ENCODE data around the gene TBC1D9B.
"Not testable (repeated sequence)": the region's sequence is repeated elsewhere in the genome, so short reads cannot be mapped to it uniquely, and the experiment has no call there.

Gene TBC1D9B

GRCh38 chr5:179836225-179837019 is 71.3 kb downstream of the TBC1D9B start:
- no peak for DNase-seq

DNA sequence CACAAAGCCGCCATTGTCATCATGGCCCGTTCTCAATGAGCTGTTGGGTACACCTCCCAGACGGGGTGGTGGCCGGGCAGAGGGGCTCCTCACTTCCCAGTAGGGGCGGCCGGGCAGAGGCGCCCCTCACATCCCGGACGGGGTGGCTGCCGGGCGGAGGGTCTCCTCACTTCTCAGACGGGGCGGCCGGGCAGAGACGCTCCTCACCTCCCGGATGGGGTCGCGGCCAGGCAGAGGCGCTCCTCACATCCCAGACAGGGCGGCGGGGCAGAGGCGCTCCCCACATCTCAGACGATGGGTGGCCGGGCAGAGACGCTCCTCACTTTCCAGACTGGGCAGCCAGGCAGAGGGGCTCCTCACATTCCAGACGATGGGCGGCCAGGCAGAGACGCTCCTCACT is 72.8 kb downstream of the TBC1D9B start:
- DNase-seq = not testable (repeated sequence)

DNA sequence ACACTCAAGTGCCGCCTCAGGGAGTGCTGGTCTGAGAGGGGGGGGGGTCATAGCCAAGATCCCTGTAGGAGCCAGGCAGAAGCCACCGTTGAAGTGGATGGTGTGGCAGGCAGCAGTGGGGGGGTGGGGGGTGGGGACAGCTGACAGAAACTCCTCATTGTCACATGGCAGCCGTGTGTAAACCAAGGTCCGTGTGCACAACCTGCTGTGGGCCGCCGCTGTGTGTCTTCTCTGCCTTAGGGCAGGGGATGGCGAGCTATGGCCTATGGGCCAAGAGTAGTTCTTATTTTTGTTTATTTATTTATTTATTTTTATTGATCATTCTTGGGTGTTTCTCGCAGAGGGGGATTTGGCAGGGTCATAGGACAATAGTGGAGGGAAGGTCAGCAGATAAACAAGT is 73.6 kb downstream of the TBC1D9B start:
- no peak for DNase-seq

- no peak for DNase-seq
Observed at GRCh38 chr5:179833709-179834070, 74.0 kb downstream of the TBC1D9B start.

GRCh38 chr5:179833056-179833708 is 74.5 kb downstream of the TBC1D9B start:
- DNase-seq = no peak

- DNase-seq = no peak
Observed at GRCh38 chr5:179832039-179832745, 75.5 kb downstream of the TBC1D9B start.

DNA sequence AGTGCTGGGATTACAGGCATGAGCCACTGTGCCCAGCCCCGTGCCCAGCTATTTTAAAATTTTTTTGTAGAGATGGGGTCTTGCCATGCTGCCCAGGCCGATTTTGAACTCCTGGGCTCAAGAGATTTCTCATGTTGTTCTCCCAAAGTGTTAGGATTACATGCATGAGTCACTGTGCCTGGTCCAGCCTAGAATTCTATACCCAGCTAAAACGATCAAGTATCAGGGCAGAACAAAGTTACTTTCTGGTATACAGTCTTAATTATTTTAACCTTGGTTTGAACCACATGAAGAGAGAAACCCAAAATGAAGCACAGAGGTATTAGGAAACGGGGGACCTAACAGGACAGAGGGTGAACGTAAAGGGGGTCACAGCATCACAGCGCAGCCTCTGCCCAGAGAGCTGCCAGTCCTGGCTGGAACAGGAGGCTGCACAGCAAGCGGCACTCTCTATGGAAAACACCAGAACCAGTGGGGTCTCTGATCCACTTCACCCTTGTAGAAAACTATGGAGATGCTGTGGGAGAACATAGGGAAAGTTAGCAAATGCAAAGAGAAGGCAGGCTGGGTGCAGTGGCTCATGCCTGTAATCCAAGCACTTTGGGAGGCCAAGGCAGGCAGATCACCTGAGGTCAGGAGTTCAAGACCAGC is 76.8 kb downstream of the TBC1D9B start:
- DNase-seq = no peak

GRCh38 chr5:179829732-179830435 is 77.8 kb downstream of the TBC1D9B start:
- DNase-seq = no peak

- no peak for DNase-seq
Observed at GRCh38 chr5:179828756-179829421, 78.8 kb downstream of the TBC1D9B start.

DNA sequence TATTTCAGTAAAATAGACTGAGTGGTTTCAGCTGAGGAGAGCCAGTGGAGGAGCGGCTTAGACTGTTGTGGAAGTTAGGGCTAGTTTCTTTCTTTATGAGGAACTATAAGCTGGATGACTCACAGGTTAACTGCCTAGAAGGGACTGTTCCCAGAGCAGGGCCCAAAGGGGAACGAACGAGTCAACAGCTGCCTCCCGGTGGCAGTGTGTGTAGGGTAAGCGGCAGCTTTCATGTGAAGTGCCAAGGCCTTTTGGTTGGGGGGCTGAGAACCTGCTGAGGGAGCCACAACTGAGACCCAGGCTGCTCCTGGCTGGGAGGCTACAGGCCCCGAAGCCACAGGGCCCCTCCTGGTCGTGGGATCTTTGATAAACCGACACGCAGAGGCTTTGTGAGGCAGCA is 80.0 kb downstream of the TBC1D9B start:
- no peak for DNase-seq

DNA sequence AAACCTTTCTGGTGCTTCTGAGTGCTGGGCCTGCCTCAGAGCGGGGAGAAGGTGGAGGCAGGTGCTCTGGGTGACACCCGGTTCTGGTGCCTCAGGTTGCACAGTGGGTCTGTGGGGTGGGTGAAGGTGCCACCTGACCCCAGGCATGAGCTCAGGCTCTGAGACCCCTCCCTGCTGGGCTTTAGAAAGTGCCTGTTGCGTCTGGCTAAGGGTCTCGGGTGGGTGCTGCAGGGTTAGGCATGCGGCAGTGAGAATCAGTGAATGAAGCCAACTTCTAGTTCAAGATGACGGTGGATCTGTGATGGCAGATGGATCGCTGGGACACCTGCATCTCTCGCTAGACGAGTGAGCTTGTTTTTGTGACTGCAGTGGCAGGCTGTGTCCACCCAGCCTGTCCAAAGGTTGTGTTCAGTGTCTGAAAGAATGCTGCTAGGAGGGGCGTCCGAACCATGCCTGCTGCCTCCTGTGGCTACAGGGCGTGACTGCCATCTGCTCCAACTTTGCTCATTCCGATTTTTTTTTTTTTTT is 82.0 kb downstream of the TBC1D9B start:
- no peak for DNase-seq

DNA sequence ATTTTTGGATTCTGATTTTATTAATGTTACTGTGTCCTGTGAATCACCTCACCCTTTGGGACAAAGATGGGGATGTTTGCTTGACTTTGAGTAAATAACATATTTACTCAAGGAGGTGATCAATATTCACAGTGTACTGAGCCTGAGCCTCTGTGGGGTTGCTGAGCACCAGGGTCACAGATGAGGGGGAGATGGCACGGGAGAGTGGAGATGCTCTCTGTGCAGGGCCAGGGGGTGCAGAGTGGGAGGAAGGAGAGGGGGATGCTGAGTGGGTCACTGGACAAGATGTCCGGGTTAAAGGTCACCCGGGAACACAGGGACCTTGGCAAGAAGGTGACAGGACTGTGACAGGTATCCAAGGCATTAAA is 83.0 kb downstream of the TBC1D9B start:
- DNase-seq = no peak

DNA sequence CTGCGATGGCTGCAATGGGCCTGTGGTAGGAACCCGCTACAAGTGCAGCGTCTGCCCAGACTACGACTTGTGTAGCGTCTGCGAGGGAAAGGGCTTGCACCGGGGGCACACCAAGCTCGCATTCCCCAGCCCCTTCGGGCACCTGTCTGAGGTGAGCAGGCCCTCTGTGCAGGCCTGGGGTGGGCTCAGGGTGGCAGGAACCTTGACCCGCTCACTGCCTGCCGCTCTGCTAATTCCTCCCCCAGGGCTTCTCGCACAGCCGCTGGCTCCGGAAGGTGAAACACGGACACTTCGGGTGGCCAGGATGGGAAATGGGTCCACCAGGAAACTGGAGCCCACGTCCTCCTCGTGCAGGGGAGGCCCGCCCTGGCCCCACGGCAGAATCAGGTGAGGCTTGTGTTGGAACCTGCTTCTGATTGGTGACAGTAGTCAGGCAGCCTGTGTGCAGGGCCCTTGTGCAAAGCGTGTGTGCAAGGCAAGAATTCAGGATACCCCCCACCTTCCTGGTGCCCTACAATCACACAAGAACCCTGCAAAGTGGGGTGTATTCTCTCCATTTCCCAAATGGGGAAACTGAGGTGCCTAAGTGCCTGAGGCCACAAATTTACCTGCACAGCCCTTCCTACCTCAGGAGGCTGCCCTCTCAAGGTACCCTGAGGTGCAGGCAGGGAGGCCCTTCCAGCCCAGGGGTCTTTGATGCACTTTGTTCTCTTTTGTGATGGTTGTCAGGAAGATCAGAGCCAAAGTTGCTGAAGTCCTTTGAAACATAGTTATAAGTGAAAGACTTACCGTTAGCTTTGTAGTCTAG is 83.6 kb downstream of the TBC1D9B start:
- no peak for DNase-seq

DNA sequence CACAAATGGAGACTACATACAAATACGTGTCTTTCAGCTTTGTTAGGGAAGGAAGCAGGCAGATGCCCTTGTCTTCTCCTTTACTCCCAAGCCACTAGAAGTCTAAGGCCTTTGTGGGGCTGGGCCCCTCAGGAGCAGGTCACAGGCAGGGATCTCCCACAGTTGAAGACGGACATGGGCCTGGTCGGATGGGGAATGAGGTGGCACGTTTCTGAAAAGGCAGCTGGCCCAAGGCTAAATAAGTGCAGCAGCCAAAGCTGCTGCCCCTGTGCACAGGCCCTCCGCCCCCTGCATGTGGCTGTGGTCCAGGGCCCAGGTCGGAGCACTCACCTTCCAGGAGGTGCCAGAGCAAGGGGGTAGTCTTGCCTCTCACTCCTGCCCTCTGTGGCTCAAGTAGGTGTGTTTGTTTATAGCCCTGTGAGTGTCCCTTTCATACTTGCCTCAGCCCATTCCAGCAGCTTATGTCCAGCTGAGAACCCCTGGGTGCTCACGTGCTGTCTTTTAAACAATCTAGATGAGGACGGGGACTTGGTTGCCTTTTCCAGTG is 85.2 kb downstream of the TBC1D9B start:
- DNase-seq = no peak

DNA sequence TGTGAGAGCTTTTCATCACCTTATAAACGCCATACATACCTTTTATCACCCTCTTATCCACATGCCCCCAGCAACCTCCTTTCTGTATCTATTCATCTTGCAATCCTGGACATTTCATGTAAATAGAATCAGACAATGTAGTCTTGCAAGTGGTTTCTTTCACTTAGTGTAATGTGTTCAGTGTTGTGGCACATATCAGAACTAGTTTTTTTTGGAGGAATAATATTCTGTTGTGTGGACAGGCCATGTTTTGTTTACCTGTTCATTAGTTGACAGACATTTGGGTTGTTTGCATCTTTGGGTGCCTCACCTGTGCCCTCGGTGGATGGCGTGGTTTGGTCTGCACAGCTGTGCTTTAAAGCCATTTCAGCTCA is 85.7 kb downstream of the TBC1D9B start:
- DNase-seq = no peak

DNA sequence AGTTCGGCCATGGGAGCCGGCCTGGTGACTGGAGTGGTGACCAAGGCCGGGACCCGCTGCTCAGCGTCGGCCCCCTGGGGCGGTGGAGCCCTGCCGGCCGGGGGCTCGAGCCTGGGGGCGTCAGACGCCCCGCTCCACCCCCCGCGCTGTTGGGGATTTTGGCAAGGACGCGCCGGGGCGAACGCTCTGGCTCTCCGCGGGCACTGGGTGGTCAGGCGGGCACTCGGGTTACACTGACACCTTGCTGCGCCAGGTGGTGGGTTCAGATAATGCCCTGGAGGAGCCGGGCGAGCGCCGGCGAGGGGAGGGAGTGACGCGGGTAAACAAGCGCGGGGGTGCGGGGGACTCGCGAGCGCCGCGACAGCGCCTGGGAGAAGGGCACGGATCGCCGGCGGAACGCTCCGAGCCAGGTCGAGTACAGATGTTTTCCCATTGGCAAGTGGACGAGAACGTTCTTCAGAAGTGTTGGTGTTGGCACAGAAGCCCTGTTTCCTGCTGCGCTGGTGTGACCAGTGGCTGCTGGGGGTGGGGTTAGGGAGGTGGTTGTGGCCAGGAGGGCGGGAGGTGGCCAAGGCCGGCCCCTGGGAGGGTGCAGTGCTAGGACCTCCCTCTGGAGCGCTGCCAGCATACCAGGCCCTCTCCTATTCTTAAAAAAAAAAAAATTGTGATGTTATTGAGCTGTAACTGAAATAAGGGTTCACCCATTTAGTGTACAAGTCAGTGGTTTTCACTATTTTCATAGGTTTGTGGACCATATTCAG is 86.2 kb downstream of the TBC1D9B start:
- peak; percentile 94 for DNase-seq

- peak; percentile 92 for DNase-seq
Observed at GRCh38 chr5:179820483-179821297, 87.0 kb downstream of the TBC1D9B start, which contains the start of gene SQSTM1. Gene SQSTM1, plus strand, starts transcription at chr5:179820905. Its CDS starts 32 bp downstream, at chr5:179820937.

DNA sequence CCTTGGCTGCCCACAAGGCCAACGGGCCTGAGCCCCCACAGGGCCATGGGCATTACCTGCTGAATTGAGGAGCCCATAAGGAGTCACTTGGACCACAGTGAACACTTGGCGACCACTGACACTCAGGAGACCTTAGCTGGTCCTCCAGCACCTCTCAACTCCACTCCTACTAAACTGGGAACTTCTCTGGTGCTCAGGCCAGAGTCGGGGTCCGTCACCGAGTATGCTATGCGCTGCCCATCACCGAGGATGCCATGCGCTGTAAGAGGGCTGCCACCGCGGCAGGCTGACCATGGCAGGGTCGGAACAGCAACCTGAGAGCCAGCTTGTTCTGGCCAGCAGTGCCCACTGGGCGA is 87.6 kb downstream of the TBC1D9B start:
- DNase-seq = peak; percentile 53
